H1 (cell line): ENCODE measurements around the gene TMC3. TPM values are rescaled to one million over a fixed set of nuclear protein-coding genes. Genes with fewer than 3 reads are reported as not detected.

Experiments
- CTCF ChIA-PET: fragments of 300-600 bp; sonication (Branson Sonifier 250); formaldehyde crosslinking; loops from one replicate; lab custom pipeline; 2021; ENCODE audit not compliant: partially characterized antibody; lab: Charles Lee
- POLR2A ChIA-PET: fragments of 300-600 bp; sonication (Branson Sonifier 250); formaldehyde crosslinking; loops from one replicate; lab custom pipeline; 2021; ENCODE audit warnings: inconsistent platforms; ENCODE audit not compliant: partially characterized antibody; lab: Charles Lee
- DNase-seq, 2 experiments: peaks; one replicate each; pipeline versions ENCODE4 v3.0.0 to v3.0.0-alpha.2; 2010 to 2022; ENCODE audit warnings: low spot score in 2 of 2, low read depth in 1 of 2, mixed read lengths in 1 of 2
- FAIRE-seq: peaks from 2 replicates; lab custom pipeline; 2011; peaks lifted over from hg19 to GRCh38; lab: Jason Lieb, UNC
- H2AFZ ChIP-seq: 2 replicates; pipeline ENCODE4 v1.8.1; 2012; ENCODE audit warnings: low read length, inconsistent platforms
- H2AK5ac ChIP-seq: 2 replicates; pipeline ENCODE4 v1.6.1; 2013; ENCODE audit warnings: low read depth, low read length
- H2BK120ac ChIP-seq: replicated peaks from 2 replicates; pipeline ENCODE3; 2013; ENCODE audit warnings: low read depth, low read length, inconsistent platforms
- H2BK12ac ChIP-seq: 2 replicates; pipeline ENCODE4 v1.6.1; 2013; ENCODE audit warnings: low read depth, low read length
- H2BK15ac ChIP-seq: 2 replicates; pipeline ENCODE4 v1.6.1; 2013; ENCODE audit warnings: low read length
- H2BK20ac ChIP-seq: 2 replicates; pipeline ENCODE4 v1.6.1; 2013; ENCODE audit warnings: low read length
- H2BK5ac ChIP-seq: 2 replicates; pipeline ENCODE4 v1.6.1; 2013; ENCODE audit warnings: low read depth, low read length
- H3K14ac ChIP-seq: 2 replicates; pipeline ENCODE4 v1.6.1; 2013; ENCODE audit warnings: inconsistent platforms; ENCODE audit not compliant: insufficient read length
- H3K18ac ChIP-seq: 2 replicates; pipeline ENCODE4 v1.6.1; 2013; ENCODE audit warnings: low read length; ENCODE audit errors: extremely low read depth
- H3K23ac ChIP-seq: 2 replicates; pipeline ENCODE4 v1.6.1; 2013; ENCODE audit warnings: inconsistent platforms; ENCODE audit not compliant: insufficient read length
- H3K23me2 ChIP-seq: 2 replicates; pipeline ENCODE4 v1.6.1; 2013; ENCODE audit warnings: low read depth, low read length
- H3K27ac ChIP-seq: 2 replicates; pipeline ENCODE4 v1.6.1; 2011; ENCODE audit warnings: low read depth, low read length, inconsistent platforms
- H3K27me3 ChIP-seq, 4 experiments: replicated peaks in 1 of 4; 1 replicate in 1 of 4; 2 replicates in 3 of 4; pipeline versions ENCODE4 v1.6.1 to v1.8.1; 2011 to 2013; ENCODE audit warnings: low read length in 3 of 4, mild to moderate bottlenecking in 3 of 4, inconsistent platforms in 2 of 4, mixed read lengths in 2 of 4, moderate library complexity in 1 of 4; ENCODE audit not compliant: control insufficient read depth in 3 of 4, insufficient read depth in 3 of 4; ENCODE audit errors: extremely low read depth in 1 of 4
- H3K36me3 ChIP-seq, 4 experiments: 2 replicates each; pipeline versions ENCODE4 v1.6.1 to v1.8.1; 2011 to 2013; ENCODE audit warnings: mild to moderate bottlenecking in 4 of 4, low read length in 3 of 4, moderate library complexity in 2 of 4, control low read depth in 1 of 4, inconsistent platforms in 1 of 4; ENCODE audit not compliant: insufficient read depth in 4 of 4, control insufficient read depth in 2 of 4
- H3K4ac ChIP-seq: replicated peaks from 2 replicates; pipeline ENCODE3; 2013; ENCODE audit warnings: low read length, low read depth, mixed read lengths, inconsistent platforms; ENCODE audit not compliant: insufficient read length
- H3K4me1 ChIP-seq, 4 experiments: replicated peaks in 1 of 4; 1 replicate in 1 of 4; 2 replicates in 3 of 4; pipeline versions ENCODE4 v1.6.1 to v1.8.1; 2011 to 2013; ENCODE audit warnings: low read length in 3 of 4, inconsistent platforms in 2 of 4, mixed read lengths in 1 of 4; ENCODE audit not compliant: insufficient read depth in 4 of 4, control insufficient read depth in 3 of 4
- H3K4me2 ChIP-seq, 2 experiments: 2 replicates each; pipeline versions ENCODE4 v1.6.1 to v1.8.1; 2011 to 2013; ENCODE audit warnings: low read depth in 2 of 2, low read length in 2 of 2, control low read depth in 1 of 2, inconsistent platforms in 1 of 2, mild to moderate bottlenecking in 1 of 2; ENCODE audit not compliant: insufficient read depth in 1 of 2
- H3K4me3 ChIP-seq, 4 experiments: fragments of 200-600, 300-600 bp in 1 of 4; sonication (generic), shearing (Covaris generic), sonication (Bioruptor Twin) in 1 of 4; 2 replicates each; pipeline versions ENCODE4 v1.5.1 to v1.8.1; 2011 to 2016; ENCODE audit warnings: low read length in 4 of 4, low read depth in 3 of 4, control low read depth in 2 of 4, inconsistent platforms in 2 of 4, mild to moderate bottlenecking in 2 of 4, mixed read lengths in 1 of 4, moderate library complexity in 1 of 4; ENCODE audit not compliant: insufficient read depth in 2 of 4; ENCODE audit errors: extremely low read depth in 1 of 4
- H3K56ac ChIP-seq: replicated peaks from 2 replicates; pipeline ENCODE3; 2013; ENCODE audit warnings: low read depth, mild to moderate bottlenecking, mixed read lengths, low read length, inconsistent platforms; ENCODE audit not compliant: insufficient read length
- H3K79me1 ChIP-seq: 2 replicates; pipeline ENCODE4 v1.6.1; 2013; ENCODE audit warnings: low read depth, low read length, control low read depth
- H3K79me2 ChIP-seq, 2 experiments: 2 replicates each; pipeline versions ENCODE4 v1.6.1 to v1.8.1; 2012 to 2013; ENCODE audit warnings: low read length in 2 of 2, mild to moderate bottlenecking in 2 of 2, inconsistent platforms in 1 of 2; ENCODE audit not compliant: insufficient read depth in 2 of 2, control insufficient read depth in 1 of 2
- H3K9ac ChIP-seq, 4 experiments: replicated peaks in 1 of 4; 1 replicate in 1 of 4; 2 replicates in 3 of 4; pipeline versions ENCODE4 v1.6.1 to v1.8.1; 2011 to 2013; ENCODE audit warnings: low read depth in 3 of 4, low read length in 3 of 4, control low read depth in 2 of 4, mild to moderate bottlenecking in 2 of 4, moderate library complexity in 2 of 4, inconsistent platforms in 1 of 4; ENCODE audit errors: extremely low read depth in 1 of 4
- H3K9me3 ChIP-seq, 2 experiments: 2 replicates each; pipeline versions ENCODE4 v1.6.1 to v1.8.1; 2012 to 2013; ENCODE audit warnings: mild to moderate bottlenecking in 2 of 2, moderate library complexity in 2 of 2, control low read depth in 1 of 2, inconsistent platforms in 1 of 2, low read depth in 1 of 2, low read length in 1 of 2, mixed read lengths in 1 of 2; ENCODE audit not compliant: insufficient read depth in 2 of 2
- H4K20me1 ChIP-seq, 2 experiments: replicated peaks in 1 of 2; 2 replicates each; pipeline versions ENCODE3 to v1.8.1; 2011 to 2013; ENCODE audit warnings: inconsistent platforms in 2 of 2, low read length in 2 of 2, mild to moderate bottlenecking in 1 of 2; ENCODE audit not compliant: insufficient read depth in 2 of 2, control insufficient read depth in 1 of 2
- H4K5ac ChIP-seq: 2 replicates; pipeline ENCODE4 v1.6.1; 2013; ENCODE audit warnings: low read length, low read depth, mixed read lengths, inconsistent platforms; ENCODE audit not compliant: insufficient read length
- H4K8ac ChIP-seq: 2 replicates; pipeline ENCODE4 v1.8.0; 2013; ENCODE audit warnings: mild to moderate bottlenecking, moderate library complexity, low read length, inconsistent platforms; ENCODE audit not compliant: insufficient read depth; ENCODE audit errors: extremely low read depth
- H4K91ac ChIP-seq: replicated peaks from 2 replicates; pipeline ENCODE3; 2013; ENCODE audit warnings: low read length, mixed read lengths, inconsistent platforms; ENCODE audit not compliant: insufficient read length
- E2F6 ChIP-seq: IDR thresholded peaks from 2 replicates; pipeline ENCODE4 v1.6.1; 2012; ENCODE audit warnings: inconsistent platforms
- RXRA ChIP-seq: IDR thresholded peaks from 2 replicates; pipeline ENCODE4 v1.6.1; 2011; ENCODE audit warnings: low read depth, mild to moderate bottlenecking, low read length, moderate library complexity; ENCODE audit not compliant: insufficient read depth
- USF2 ChIP-seq: IDR thresholded peaks from 2 replicates; pipeline ENCODE4 v1.6.1; 2011; ENCODE audit warnings: low read length, improper control_type of control experiment
- ZNF274 ChIP-seq: IDR thresholded peaks from 2 replicates; pipeline ENCODE4 v1.7.0; 2012; ENCODE audit warnings: low read length, borderline replicate concordance; ENCODE audit errors: extremely low read depth
- WGBS, 2 experiments: shearing (Covaris generic) in 1 of 2; methylation state at CpG; one replicate each; pipeline versions ENCODE4 v1.1.6 to v1.1.7; 2013 to 2015; ENCODE audit warnings: low lambda C conversion rate in 2 of 2, mixed read lengths in 2 of 2, inconsistent platforms in 1 of 2, low coverage in 1 of 2, missing lambda C conversion rate in 1 of 2; ENCODE audit not compliant: insufficient replicate concordance in 2 of 2, insufficient coverage in 1 of 2, insufficient read length in 1 of 2; ENCODE audit errors: extremely low coverage in 1 of 2, missing lambda C conversion rate in 1 of 2; 5-methylcytosine and 5-hydroxymethylcytosine counted together
- polyA plus RNA-seq, 7 experiments: library from polyadenylated mRNA; depleted of rRNA in 3 of 7; stranded (reverse) in 5 of 7; unstranded in 2 of 7; fragments of >200 nt in 5 of 7; fragments of 200-250 nt in 2 of 7; gene quantifications; 1 replicate in 5 of 7; 2 replicates in 1 of 7; 4 replicates in 1 of 7; pipeline versions ENCODE4 v1.2.1 to v1.2.3, GENCODE V29; 2011 to 2013; ENCODE audit warnings: missing spikeins in 2 of 7, mixed read lengths in 2 of 7
- total RNA-seq: library from RNA; stranded (reverse); fragmentation: NEBNext Ultra II Directional; extraction: Animal tissue kit (Norgen Biotek cat#: 25700); gene quantifications from 2 replicates; pipeline ENCODE4 v1.2.1, GENCODE V29; 2021

The TMC3 gene
- total and polyA plus RNA-seq, 2 of the 8 experiments (the other 6 are each of a cell fraction or from before 2014, with no cell fraction given) = not detected

GRCh38 chr15:81284256-81285031, 89.6 kb downstream of the TMC3 start:
- no peak overlapping the region for H3K23ac ChIP-seq
- 76% methylated on average over 5 of the region's 5 CpGs; no CpG with 5 or more reads in 1 of the 2 experiments for WGBS, 2 experiments
- no peaks in the 10 kb centered on the region for H3K4me1 ChIP-seq
- ChIA-PET CTCF (interaction anchor here (1.1 to 2.0 kb wide), 5 partner anchors 9 to 72 kb away, joined by 3 to 7 read pairs (median 5); no protein-coding TSS in a partner anchor), POLR2A (no interaction called here)
- H2BK20ac ChIP-seq = no peak overlapping the region
- no peak overlapping the region for H2AK5ac ChIP-seq
- no peaks in the 10 kb centered on the region for H3K79me1 ChIP-seq
- no peaks in the 10 kb centered on the region for H4K20me1 ChIP-seq
- no peak overlapping the region for H3K4me3 ChIP-seq
- no peaks in the 10 kb centered on the region for H3K27me3 ChIP-seq
- FAIRE-seq (no peak), DNase-seq (no peak)
- no peak overlapping the region for H2BK15ac ChIP-seq
- H3K56ac ChIP-seq = no peak overlapping the region
- no peaks in the 10 kb centered on the region for H3K79me2 ChIP-seq
- no peaks in the 10 kb centered on the region for H3K36me3 ChIP-seq
- H3K4me2 ChIP-seq = no peak overlapping the region
- H2BK5ac ChIP-seq = no peak overlapping the region
- H3K14ac ChIP-seq = no peak overlapping the region
- H3K9ac ChIP-seq = no peak overlapping the region
- H2BK12ac ChIP-seq = no peak overlapping the region
- H2AFZ ChIP-seq = no peak overlapping the region
- no peaks in the 10 kb centered on the region for H3K9me3 ChIP-seq
- H4K8ac ChIP-seq = no peak overlapping the region
- H4K91ac ChIP-seq = no peak overlapping the region
- no peaks in the 10 kb centered on the region for H3K23me2 ChIP-seq
- H3K4ac ChIP-seq = no peak overlapping the region
- no peak overlapping the region for H2BK120ac ChIP-seq
- H3K18ac ChIP-seq = no peak overlapping the region
- no peak for TF ChIP-seq RXRA
- no peak for TF ChIP-seq ZNF274
- no peak for TF ChIP-seq USF2
- TF ChIP-seq E2F6 = no peak
- no peak overlapping the region for H4K5ac ChIP-seq
- H3K27ac ChIP-seq = no peak overlapping the region
